ENCODE measurements around the gene PLSCR5.

Gene PLSCR5

GRCh38 chr3:146589899-146590508 is 15.1 kb downstream of the PLSCR5 start:
- DNase-seq (ENCODE audit: low read depth in 2 of 2, low spot score in 1 of 2), result no peak

GRCh38 chr3:146585156-146585555 is 20.0 kb downstream of the PLSCR5 start:
- no peak for DNase-seq (ENCODE audit: low read depth in 2 of 2, low spot score in 1 of 2)

GRCh38 chr3:146581951-146582467 is 23.1 kb downstream of the PLSCR5 start:
- DNase-seq (ENCODE audit: low read depth in 2 of 2, low spot score in 1 of 2), result no peak

- no peak for DNase-seq (ENCODE audit: low read depth in 2 of 2, low spot score in 1 of 2)
These were observed 24.0 kb downstream of the PLSCR5 start for GRCh38 chr3:146581080-146581601.

- no peak for DNase-seq (ENCODE audit: low read depth in 2 of 2, low spot score in 1 of 2)
These were observed 27.5 kb downstream of the PLSCR5 start for GRCh38 chr3:146577662-146578061.

- DNase-seq (ENCODE audit: low read depth in 2 of 2, low spot score in 1 of 2), result no peak
These were observed 29.5 kb downstream of the PLSCR5 start for GRCh38 chr3:146575636-146576035.

GRCh38 chr3:146574173-146574572 is 31.0 kb downstream of the PLSCR5 start:
- DNase-seq (ENCODE audit: low read depth in 2 of 2, low spot score in 1 of 2), result no peak

- DNase-seq (ENCODE audit: low read depth in 2 of 2, low spot score in 1 of 2), result no peak
These were observed 35.8 kb downstream of the PLSCR5 start for GRCh38 chr3:146569314-146569713.

- DNase-seq (ENCODE audit: low read depth in 2 of 2, low spot score in 1 of 2), result no peak
These were observed 39.0 kb downstream of the PLSCR5 start for GRCh38 chr3:146566138-146566537.

- DNase-seq (ENCODE audit: low read depth in 2 of 2, low spot score in 1 of 2), result no peak
These were observed 43.3 kb downstream of the PLSCR5 start for GRCh38 chr3:146561879-146562278.

GRCh38 chr3:146561463-146561862 is 43.7 kb downstream of the PLSCR5 start:
- DNase-seq (ENCODE audit: low read depth in 2 of 2, low spot score in 1 of 2), result no peak

GRCh38 chr3:146560678-146561077 is 44.5 kb downstream of the PLSCR5 start:
- no peak for DNase-seq (ENCODE audit: low read depth in 2 of 2, low spot score in 1 of 2)

- DNase-seq (ENCODE audit: low read depth in 2 of 2, low spot score in 1 of 2), result no peak
These were observed 45.8 kb downstream of the PLSCR5 start for GRCh38 chr3:146559388-146559787.

GRCh38 chr3:146558781-146559180 is 46.4 kb downstream of the PLSCR5 start:
- DNase-seq (ENCODE audit: low read depth in 2 of 2, low spot score in 1 of 2), result no peak

GRCh38 chr3:146557745-146558144 is 47.4 kb downstream of the PLSCR5 start:
- DNase-seq (ENCODE audit: low read depth in 2 of 2, low spot score in 1 of 2), result no peak

- no peak for DNase-seq (ENCODE audit: low read depth in 2 of 2, low spot score in 1 of 2)
These were observed 49.8 kb downstream of the PLSCR5 start for GRCh38 chr3:146555311-146555710.

GRCh38 chr3:146554151-146554760 is 50.9 kb downstream of the PLSCR5 start:
- no peak for DNase-seq (ENCODE audit: low read depth in 2 of 2, low spot score in 1 of 2)

- DNase-seq (ENCODE audit: low read depth in 2 of 2, low spot score in 1 of 2), result no peak
These were observed 54.2 kb downstream of the PLSCR5 start for GRCh38 chr3:146550743-146551510.

GRCh38 chr3:146550070-146550615 is 55.0 kb downstream of the PLSCR5 start:
- no peak for DNase-seq (ENCODE audit: low read depth in 2 of 2, low spot score in 1 of 2)

GRCh38 chr3:146547235-146547835 is 57.8 kb downstream of the PLSCR5 start:
- no peak for DNase-seq (ENCODE audit: low read depth in 2 of 2, low spot score in 1 of 2)

GRCh38 chr3:146546366-146546965 is 58.7 kb downstream of the PLSCR5 start:
- no peak for DNase-seq (ENCODE audit: low read depth in 2 of 2, low spot score in 1 of 2)

Measured in stimulated activated CD8-positive, alpha-beta memory T cell treated with anti-CD3 and anti-CD28 coated beads, Interleukin-4, amount 100 ng/mL, for 4 hours (primary cell).